Stimulated activated CD8-positive, alpha-beta memory T cell treated with anti-CD3 and anti-CD28 coated beads, Interleukin-15, amount 100 ng/mL, for 1 hour (primary cell): ENCODE measurements around the gene SNX3.

ENCODE experiments used
- DNase-seq: peaks from one replicate; pipeline ENCODE4 v3.0.0-alpha.2; 2020; ENCODE audit warnings: low read depth

SNX3 gene

DNA sequence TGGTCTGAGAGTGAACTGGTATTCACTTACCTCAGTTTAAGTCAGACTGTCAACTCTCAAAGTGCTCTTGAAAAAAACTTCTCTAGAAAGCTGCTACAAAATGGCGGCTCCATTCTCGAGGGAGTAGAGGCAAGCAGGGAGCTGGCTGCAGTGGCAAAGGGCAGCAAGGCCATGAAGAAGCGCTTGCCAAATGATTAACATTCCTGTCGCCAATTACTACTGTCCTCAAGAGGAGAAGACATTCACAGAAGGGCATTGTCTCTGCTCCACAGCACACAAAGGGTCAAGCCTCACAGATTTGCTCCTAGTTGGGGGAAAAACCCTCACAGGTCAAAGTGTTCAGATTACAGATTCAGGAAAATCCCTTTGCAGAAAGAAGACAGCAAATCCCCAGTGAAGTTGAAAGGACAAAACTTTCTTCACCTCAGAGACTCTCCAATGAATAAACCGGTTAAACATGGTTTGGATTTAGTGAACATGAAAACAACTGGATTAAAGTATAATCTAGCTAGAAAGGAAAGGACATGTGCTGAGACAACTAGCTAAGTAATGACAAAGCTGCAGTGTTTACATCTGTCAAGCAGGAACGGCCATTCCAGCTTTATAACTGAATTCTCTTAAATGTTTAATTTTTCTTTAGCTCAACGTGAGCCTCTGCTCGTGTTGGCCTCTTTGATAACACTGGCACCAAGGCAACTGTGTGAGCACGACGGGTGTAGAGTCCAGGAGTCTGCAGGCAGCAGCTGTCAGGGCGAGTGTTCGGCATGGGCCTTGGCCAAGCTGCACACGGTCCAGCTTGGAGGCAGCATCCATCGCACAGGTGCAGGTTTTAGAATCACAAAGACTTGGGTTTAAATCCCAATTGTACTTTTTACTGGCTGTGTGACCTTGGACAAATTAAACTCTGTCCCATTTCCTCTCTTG lies 57.4 kb downstream of the SNX3 start:
- DNase-seq = no peak

DNA sequence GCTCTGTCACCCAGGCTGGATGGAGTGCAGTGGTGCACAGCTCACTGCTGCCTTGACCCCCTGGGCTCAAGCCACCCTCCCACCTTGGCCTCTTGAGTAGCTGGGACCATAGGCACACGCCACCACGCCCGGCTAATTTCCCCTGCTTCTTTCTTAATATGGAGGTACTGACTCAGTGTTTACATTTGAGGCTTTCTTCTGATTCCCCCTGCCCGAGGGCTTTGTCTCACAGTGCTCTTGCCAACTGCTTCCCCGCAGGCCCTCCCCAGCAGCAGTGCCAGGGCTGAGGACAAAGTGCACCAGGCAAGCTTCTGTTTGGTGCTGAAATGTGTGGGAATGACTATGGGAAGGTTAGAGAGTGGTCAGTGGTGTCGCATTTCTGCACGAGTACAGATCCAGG lies 60.2 kb downstream of the SNX3 start:
- no peak for DNase-seq

DNA sequence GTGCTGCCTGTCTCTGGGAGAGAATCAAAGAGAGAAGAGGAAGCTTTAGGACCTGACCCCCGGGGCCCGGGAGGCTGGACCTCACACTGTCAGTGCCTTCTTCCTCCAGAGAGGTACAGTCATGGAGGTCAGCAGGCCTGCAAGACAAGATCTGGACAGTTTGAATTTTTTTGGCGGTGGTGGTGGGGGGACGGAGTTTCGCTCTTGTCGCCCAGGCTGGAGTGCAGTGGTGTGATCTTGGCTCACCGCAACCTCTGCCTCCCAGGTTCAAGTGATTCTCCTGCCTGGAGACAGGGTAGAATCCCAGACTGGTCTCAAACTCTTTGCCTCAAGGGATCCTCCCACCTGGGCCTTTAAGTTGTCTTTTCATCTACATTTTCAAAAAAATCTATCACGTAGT lies 60.7 kb downstream of the SNX3 start:
- no peak for DNase-seq

GRCh38 chr6:108198761-108199498 lies 61.9 kb downstream of the SNX3 start:
- no peak for DNase-seq

DNA sequence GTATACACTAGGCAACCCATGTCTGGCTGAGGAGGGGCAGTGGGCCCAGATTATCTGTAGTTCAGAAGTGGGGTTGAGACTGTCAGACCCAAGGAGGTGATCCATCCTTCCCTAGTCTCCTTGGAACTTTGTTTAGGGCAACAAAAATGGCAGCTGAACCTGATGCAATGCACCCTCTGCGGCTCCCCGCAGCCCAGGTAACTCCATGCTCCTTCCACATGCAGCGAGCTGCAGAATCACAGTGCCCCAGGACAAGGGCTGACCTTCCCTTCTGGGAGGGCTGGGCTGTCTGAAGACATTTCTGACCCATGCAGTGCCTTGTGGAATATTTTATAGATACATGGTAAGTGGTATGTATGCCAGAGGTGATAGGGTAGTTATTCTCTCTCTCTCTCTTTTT lies 65.6 kb downstream of the SNX3 start:
- DNase-seq = no peak

- no peak for DNase-seq
These were observed 66.3 kb downstream of the SNX3 start for GRCh38 chr6:108194503-108194902.

DNA sequence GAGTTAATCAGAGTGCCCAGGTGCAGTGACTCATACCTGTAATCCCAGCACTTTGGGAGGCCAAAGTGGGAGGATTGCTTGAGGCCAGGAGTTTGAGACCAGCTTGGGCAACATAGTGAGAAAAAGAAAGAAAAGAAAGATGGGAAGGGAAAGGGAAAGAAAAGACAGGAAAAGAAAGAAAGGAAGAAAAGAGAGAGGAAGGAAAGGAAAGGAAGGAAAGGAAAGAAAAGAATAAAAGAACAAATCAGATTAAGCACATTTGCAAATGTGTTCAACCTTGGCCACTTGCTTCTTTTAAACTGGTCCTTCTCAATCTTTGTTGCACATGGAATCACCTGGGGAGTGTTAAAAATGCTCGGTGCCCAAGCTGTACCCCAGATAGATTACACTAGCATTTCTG lies 67.0 kb downstream of the SNX3 start:
- DNase-seq = no peak

- no peak for DNase-seq
These were observed 67.7 kb downstream of the SNX3 start for GRCh38 chr6:108193131-108193530.

GRCh38 chr6:108187519-108187918 lies 73.3 kb downstream of the SNX3 start:
- DNase-seq = no peak

DNA sequence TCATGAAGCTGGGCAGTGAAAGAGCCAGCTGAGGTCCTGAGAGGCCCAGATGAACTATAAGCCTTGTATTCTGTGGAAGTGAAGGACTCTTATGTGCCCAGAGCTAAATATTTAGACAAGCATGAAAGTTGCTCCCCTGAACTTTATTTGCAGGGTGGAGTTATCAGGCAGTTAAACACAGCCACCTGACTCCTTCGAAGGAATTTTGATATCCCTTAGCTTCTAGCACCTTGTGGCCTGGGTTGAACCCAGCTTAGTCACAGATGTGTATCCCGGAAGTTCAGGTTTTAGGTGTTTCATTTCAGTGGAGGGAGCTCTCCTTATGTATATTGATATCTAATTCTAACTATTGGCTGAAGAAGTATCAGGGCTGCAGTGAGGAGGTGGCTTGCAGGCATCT lies 74.6 kb downstream of the SNX3 start:
- DNase-seq = no peak

GRCh38 chr6:108180776-108181175 lies 80.1 kb downstream of the SNX3 start:
- DNase-seq = no peak

DNA sequence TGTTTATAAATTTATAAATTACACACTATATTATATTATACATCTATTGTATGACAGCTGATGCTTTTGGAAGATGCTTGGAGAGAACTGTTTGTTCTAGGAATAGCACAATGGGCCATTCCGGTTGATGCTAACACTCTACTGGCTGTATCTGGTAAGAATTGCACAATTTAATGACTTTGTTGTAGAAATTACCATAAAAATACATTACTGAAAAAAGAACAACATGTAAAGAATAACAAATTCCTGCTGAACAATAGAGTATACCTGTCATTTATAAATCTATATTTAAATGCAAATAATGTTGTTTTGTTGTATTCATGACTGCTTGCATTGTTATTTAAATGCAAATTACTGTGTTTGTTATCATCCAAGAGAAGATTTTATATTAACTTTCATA lies 80.6 kb downstream of the SNX3 start:
- DNase-seq = no peak

DNA sequence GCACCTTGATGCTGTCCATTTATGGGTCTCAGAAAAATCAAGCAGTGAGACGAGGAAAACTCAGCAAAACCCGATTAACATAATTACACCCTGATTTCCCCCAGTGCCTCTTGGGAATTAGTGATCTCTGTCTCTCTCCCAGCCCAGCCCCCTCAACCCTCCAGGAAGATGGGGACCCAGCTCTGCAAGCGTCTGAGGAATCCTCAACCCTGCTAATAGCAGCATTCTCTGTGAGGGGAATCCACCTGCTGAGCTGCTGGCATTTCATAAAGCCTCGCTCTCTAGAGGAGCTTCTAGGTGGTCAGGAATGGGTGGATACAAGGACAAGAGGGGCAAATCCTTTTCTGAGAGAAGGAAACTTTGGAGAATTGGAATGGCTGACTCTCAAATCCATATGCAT lies 81.1 kb downstream of the SNX3 start:
- DNase-seq = no peak

DNA sequence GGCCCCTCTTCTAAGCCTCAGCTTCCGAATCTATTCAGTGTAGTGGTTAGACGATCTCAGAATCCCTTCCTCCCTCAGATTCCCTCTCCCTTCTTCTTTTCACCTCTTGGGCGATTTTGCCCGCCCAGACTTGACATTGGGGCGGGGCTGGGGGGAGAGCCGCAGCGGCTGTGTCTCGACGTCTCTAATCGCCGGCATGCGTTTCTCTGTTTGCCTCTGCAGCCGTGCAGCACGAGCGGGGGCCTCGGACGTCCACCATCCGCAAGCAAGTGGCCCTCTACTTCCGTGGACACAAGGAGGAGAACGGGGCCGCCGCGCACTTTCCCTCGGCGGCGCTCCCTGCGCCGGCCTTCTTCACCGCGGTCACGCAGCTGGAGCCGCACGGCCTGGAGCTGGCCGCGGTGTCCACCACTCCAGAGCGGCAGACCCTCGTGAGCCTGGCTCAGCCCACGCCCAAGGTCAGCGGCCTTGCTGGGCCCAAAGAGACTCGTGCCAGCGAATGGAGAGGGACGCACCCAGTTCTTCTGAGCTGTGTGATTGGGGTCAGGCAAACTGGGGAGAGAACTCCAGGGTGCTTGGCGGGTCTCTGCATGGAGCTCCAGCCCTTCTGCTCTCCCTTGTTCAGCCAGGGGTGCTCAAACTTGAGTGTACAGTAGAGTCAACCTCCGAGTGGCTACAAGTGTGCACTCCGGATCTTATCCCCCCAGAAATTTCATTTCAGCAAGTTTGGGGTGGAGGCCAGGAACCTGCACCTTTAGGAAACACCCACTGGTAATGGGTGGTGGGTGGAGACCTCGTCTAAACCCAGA lies 84.4 kb downstream of the SNX3 start:
- no peak for DNase-seq

GRCh38 chr6:108175592-108176279 lies 85.1 kb downstream of the SNX3 start:
- DNase-seq = no peak

- DNase-seq = no peak
These were observed 85.7 kb downstream of the SNX3 start for GRCh38 chr6:108175176-108175591.

- DNase-seq = no peak
These were observed 86.3 kb downstream of the SNX3 start for GRCh38 chr6:108174371-108175175.

- no peak for DNase-seq
These were observed 88.8 kb downstream of the SNX3 start for GRCh38 chr6:108171918-108172516.

DNA sequence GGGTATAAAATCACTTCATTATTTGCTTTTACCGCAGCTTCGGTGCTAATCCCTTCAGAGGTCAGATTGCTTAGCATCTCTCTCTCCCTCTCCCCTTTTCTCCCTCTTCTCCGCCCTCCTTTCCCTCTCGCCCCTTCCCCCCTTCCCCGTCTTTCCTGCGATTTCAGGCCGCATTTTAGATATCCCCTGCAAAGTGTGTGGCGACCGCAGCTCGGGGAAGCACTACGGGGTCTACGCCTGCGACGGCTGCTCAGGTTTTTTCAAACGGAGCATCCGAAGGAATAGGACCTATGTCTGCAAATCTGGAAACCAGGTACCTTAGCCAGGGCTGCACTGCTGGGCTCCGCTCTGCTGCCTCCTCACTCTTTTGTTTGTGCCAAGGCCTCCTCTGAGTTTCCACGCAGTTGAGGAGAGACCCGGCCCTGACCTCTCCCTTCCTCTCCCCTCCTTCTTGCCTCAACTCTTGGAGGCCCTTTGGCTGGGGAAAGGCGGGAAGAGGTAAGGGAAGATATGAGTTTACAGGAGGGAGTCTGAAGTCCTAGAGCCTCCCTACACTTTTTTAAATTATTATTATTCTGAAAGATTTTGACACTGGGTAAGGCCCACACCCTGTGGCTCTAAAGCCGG lies 89.4 kb downstream of the SNX3 start:
- no peak for DNase-seq
